ELF-1 (cell line): Measurements from ENCODE around the gene PPARD.
"Not testable (repeated sequence)": the region's sequence is repeated elsewhere in the genome, so short reads cannot be mapped to it uniquely, and the experiment has no call there.

Experiments
- DNase-seq: peaks from one replicate; pipeline ENCODE4 v3.0.0-alpha.2; 2016; ENCODE audit warnings: low read depth, low spot score

Gene PPARD

GRCh38 chr6:35312076-35312800 is 30.1 kb upstream of the PPARD start:
- DNase-seq, result no peak

- no peak for DNase-seq
These were observed 29.6 kb upstream of the PPARD start for GRCh38 chr6:35312807-35313206.

GRCh38 chr6:35317483-35318195 is 24.7 kb upstream of the PPARD start:
- no peak for DNase-seq

GRCh38 chr6:35318196-35319171 is 23.9 kb upstream of the PPARD start:
- peak; percentile 96 for DNase-seq

- no peak for DNase-seq
These were observed 22.9 kb upstream of the PPARD start for GRCh38 chr6:35319346-35320030.

GRCh38 chr6:35320031-35320410 is 22.3 kb upstream of the PPARD start:
- DNase-seq, result no peak

- DNase-seq, result no peak
These were observed 21.3 kb upstream of the PPARD start for GRCh38 chr6:35321091-35321490.

GRCh38 chr6:35327349-35328027 is 14.9 kb upstream of the PPARD start:
- peak; percentile 69 for DNase-seq

GRCh38 chr6:35328108-35328723 is 14.1 kb upstream of the PPARD start:
- DNase-seq, result no peak

- not testable (repeated sequence) for DNase-seq
These were observed 13.4 kb upstream of the PPARD start for GRCh38 chr6:35328965-35329364.

GRCh38 chr6:35330541-35331119 is 11.7 kb upstream of the PPARD start:
- DNase-seq, result no peak

- DNase-seq, result peak; percentile 51
These were observed 10.1 kb upstream of the PPARD start for GRCh38 chr6:35332074-35332887.

GRCh38 chr6:35341557-35341956 is 801 bp upstream of the PPARD start:
- peak; percentile 35 for DNase-seq

- no peak for DNase-seq
These were observed 905 bp downstream of the PPARD start for GRCh38 chr6:35343092-35343834.

GRCh38 chr6:35343835-35344550 is 1.6 kb downstream of the PPARD start:
- no peak for DNase-seq

GRCh38 chr6:35351422-35351821 is 9.1 kb downstream of the PPARD start:
- no peak for DNase-seq

GRCh38 chr6:35352735-35353134 is 10.4 kb downstream of the PPARD start:
- DNase-seq, result no peak
